Right lobe of liver (tissue), 4 donors: Measurements from ENCODE around the gene ZCCHC12.

ENCODE experiments used
- POLR2A ChIP-seq: fragments of 450-650 bp; IDR thresholded peaks from one replicate; pipeline ENCODE4 v1.6.1; 2017; ENCODE audit warnings: antibody characterized with exemption, mild to moderate bottlenecking
- TF ChIP-seq, protein P1 (sequence below), 4 donors: fragments of 200-600 bp in 3 of 4; fragments of 450-650 bp in 1 of 4; IDR thresholded peaks; one replicate each; pipeline versions ENCODE4 v1.5.1 to v1.8.0; 2016 to 2022; ENCODE audit warnings: antibody characterized with exemption in 4 of 4, mild to moderate bottlenecking in 2 of 4
- donor health status: DM: no; HTN: no; CAD: no.
- donor health status: DM: no; HTN: no; CAD: no.
- donor health status: DM: no; HTN: yes; CAD: no.

DNA sequence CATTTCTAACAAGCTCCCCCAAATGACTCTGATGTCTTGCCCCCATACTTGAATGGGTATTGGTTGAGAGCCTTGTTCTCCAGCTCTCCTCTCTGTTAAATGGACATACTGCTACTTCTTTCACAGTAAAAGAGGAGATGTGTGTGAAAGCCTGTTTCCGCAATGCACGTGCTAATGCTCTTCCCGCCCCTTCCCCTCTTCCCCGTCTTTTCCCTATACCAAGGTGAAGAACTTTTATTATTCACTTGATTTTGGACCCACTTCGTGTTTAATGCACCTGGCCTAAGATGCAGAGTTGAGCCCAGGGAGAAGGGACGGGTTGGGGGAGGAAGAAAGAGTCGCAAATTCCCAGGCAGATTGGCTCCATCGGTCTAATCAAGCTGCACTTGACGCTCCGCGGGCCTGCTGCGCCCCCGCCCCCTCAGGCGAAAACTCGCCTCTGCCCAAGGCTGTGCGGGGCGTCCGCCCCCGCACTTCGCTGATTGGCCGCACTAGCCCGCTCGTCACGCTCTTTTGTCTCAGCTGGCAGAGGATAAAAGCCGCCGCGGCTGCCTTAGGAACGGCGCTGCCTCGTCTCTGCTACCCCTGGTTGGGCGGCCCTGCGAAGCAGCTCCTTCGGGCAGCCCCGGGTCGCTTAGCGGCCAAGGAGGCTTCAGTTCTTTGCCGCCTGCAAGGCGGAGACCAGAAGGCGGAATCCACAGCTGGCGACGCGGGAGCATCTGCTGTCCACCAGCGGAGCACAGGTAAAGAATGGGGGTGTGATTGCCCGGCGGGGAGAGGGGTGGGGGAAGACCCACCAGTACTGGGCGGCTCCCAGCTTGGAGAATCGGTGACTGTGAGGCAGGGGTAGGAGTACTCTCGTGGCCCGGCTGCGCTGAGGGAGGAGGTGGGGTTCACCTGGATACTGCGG lies at the start of gene ZCCHC12:
- TF ChIP-seq, protein P1, sequence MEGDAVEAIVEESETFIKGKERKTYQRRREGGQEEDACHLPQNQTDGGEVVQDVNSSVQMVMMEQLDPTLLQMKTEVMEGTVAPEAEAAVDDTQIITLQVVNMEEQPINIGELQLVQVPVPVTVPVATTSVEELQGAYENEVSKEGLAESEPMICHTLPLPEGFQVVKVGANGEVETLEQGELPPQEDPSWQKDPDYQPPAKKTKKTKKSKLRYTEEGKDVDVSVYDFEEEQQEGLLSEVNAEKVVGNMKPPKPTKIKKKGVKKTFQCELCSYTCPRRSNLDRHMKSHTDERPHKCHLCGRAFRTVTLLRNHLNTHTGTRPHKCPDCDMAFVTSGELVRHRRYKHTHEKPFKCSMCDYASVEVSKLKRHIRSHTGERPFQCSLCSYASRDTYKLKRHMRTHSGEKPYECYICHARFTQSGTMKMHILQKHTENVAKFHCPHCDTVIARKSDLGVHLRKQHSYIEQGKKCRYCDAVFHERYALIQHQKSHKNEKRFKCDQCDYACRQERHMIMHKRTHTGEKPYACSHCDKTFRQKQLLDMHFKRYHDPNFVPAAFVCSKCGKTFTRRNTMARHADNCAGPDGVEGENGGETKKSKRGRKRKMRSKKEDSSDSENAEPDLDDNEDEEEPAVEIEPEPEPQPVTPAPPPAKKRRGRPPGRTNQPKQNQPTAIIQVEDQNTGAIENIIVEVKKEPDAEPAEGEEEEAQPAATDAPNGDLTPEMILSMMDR (IDR thresholded peaks at IDR 0.05): no peak
- TF ChIP-seq POLR2A: no peak
